ENCODE data around the gene EDC3.

Gene EDC3

DNA sequence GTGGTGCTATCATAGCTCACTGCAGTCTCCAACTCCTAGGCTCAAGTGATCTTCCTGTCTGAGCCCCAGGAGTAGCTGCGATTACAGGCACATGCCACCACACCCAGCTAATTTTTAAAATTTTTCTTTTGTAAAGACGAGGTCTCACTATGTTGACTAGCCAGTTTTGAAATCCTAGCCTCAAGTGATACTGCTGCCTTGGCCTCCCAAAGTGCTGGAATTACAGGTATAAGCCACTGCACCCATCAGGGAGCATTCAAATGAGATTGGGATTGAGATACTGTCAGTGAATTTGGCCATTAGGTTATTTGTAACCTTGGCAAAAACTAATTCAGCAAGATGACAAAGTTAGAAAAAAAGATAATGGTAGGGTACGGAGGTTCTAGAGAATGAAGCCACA lies 21.7 kb downstream of the EDC3 start:
- in situ Hi-C loops (cut with HindIII; ENCODE audit: low pct_ligation_motif_present, low sequenced_read_pairs), result no loop called here
- TF ChIP-seq, protein P1, sequence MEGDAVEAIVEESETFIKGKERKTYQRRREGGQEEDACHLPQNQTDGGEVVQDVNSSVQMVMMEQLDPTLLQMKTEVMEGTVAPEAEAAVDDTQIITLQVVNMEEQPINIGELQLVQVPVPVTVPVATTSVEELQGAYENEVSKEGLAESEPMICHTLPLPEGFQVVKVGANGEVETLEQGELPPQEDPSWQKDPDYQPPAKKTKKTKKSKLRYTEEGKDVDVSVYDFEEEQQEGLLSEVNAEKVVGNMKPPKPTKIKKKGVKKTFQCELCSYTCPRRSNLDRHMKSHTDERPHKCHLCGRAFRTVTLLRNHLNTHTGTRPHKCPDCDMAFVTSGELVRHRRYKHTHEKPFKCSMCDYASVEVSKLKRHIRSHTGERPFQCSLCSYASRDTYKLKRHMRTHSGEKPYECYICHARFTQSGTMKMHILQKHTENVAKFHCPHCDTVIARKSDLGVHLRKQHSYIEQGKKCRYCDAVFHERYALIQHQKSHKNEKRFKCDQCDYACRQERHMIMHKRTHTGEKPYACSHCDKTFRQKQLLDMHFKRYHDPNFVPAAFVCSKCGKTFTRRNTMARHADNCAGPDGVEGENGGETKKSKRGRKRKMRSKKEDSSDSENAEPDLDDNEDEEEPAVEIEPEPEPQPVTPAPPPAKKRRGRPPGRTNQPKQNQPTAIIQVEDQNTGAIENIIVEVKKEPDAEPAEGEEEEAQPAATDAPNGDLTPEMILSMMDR (IDR thresholded peaks at IDR 0.05; ENCODE audit: low read depth, low read length, missing control alignments), result no peak
- H3K4me3 ChIP-seq (ENCODE audit: low read depth, low read length), result no peak overlapping the region
- DNase-seq, result no peak
- peaks cover 15% of the 10 kb centered on the region for H3K36me3 ChIP-seq (replicated peaks)
- H3K27me3 ChIP-seq (replicated peaks), result no peaks in the 10 kb centered on the region
- no peak overlapping the region for H3K27ac ChIP-seq

DNA sequence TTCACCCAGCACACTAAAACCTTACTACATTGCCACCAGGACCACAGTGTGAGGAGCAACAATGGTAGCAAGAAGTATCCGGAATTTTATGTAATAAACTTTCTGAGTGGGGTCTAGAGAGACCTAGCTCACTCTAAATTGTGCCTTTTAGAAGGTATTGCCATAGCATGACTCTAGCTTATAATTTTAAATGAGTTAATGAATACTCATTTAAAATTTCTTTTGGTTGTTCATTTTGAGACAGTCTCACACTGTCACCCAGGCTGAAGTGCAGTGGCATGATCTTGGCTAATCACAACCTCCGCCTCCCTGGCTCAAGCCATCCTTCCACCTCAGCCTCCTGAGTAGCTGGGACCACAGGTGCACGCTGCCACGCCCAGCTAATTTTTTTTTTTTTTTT lies 26.2 kb downstream of the EDC3 start:
- H3K36me3 ChIP-seq (replicated peaks), result peaks cover 15% of the 10 kb centered on the region

DNA sequence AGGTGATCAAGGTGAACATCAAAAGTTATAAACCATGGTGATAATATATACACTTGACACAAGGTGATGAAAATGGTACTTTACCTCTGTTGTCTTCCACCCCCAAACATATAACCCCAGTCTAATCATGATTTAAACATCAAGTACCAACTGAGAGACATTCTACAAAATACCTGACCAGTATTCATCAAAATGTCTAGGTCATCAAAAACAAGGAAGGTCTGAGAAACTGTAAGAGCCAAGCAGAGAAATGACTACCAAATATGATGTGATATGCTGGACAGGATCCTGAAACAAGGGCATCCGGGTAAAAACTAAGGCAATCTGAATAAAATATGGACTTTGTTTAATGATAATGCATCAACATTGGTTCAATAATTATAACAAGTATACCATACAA lies 27.8 kb downstream of the EDC3 start:
- H3K27ac ChIP-seq, result no peak overlapping the region
- H3K4me3 ChIP-seq (ENCODE audit: low read depth, low read length), result no peak overlapping the region
- no peak for DNase-seq
- in situ Hi-C loops (cut with HindIII; ENCODE audit: low pct_ligation_motif_present, low sequenced_read_pairs), result no loop called here
- no peaks in the 10 kb centered on the region for H3K27me3 ChIP-seq (replicated peaks)
- TF ChIP-seq, protein P1 (IDR thresholded peaks at IDR 0.05; ENCODE audit: low read depth, low read length, missing control alignments), result no peak
- H3K36me3 ChIP-seq (replicated peaks), result peaks cover 11% of the 10 kb centered on the region

More for the DNA sequence above, 26.2 kb downstream of the EDC3 start:
- DNase-seq, result no peak
- H3K27ac ChIP-seq, result no peak overlapping the region
- H3K4me3 ChIP-seq (ENCODE audit: low read depth, low read length), result no peak overlapping the region
- no peaks in the 10 kb centered on the region for H3K27me3 ChIP-seq (replicated peaks)
- in situ Hi-C loops (cut with HindIII; ENCODE audit: low pct_ligation_motif_present, low sequenced_read_pairs), result no loop called here
- TF ChIP-seq, protein P1 (IDR thresholded peaks at IDR 0.05; ENCODE audit: low read depth, low read length, missing control alignments), result no peak

DNA sequence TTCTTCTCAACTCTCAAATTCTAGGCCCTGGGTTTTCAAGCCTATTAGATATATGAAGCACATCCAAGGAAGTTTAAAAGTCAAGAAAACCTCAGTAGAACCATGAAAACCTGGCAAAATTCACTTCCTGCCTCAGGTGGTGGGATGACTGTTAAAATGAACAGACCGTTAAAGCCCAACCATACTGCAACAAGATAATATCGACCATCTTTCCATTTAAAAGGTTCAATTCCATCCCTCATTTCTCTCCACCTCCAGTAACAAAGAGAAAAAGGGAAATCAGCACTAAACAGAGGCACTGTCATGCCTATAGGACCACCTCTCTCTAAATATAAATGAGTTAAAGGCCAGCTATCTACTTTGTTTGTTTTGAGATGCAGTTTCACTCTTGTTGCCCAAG lies 31.2 kb downstream of the EDC3 start:
- Histone ChIP-seq H3K27me3 (replicated peaks) (no peaks in the 10 kb centered on the region), H3K27ac (no peak overlapping the region), H3K4me3 (ENCODE audit: low read depth, low read length) (no peak overlapping the region), H3K36me3 (replicated peaks) (no peaks in the 10 kb centered on the region)
- DNase-seq, result no peak
- in situ Hi-C loops (cut with HindIII; ENCODE audit: low pct_ligation_motif_present, low sequenced_read_pairs), result no loop called here
- TF ChIP-seq, protein P1 (IDR thresholded peaks at IDR 0.05; ENCODE audit: low read depth, low read length, missing control alignments), result no peak

DNA sequence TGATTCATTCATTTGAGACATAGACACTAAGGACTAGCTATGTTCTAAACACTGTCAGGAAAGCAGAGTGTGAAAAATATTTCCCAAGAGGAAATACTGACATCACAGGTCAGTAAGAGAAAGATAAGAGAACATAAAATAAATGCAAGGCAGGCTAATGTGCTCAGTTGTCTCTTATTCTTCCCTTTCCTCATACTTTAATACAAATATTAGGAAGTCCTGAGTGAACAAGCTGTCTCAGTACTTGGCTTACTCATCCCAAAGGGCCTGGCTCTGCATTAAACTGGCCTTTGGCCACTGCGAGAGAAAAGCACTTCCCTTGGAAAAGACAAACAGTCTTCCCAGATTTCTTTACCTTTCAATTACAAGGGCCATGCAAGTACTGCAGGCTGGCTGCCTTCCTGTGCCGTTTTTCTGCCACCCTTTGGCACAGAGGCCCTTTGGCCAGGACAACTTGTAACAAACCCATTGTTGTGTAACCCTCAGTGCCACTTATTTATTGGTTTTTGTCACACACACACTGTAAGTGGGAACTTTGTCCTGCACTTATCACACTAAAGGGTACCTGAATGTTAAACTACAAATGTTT lies 31.7 kb downstream of the EDC3 start:
- Histone ChIP-seq H3K27me3 (replicated peaks) (no peaks in the 10 kb centered on the region), H3K27ac (no peak overlapping the region), H3K36me3 (replicated peaks) (no peaks in the 10 kb centered on the region), H3K4me3 (ENCODE audit: low read depth, low read length) (no peak overlapping the region)
- TF ChIP-seq, protein P1 (IDR thresholded peaks at IDR 0.05; ENCODE audit: low read depth, low read length, missing control alignments), result no peak
- DNase-seq, result peak; percentile 16
- in situ Hi-C loops (cut with HindIII; ENCODE audit: low pct_ligation_motif_present, low sequenced_read_pairs), result no loop called here
